ENCODE measurements around the gene CPLANE2. TPM values are rescaled to one million over a fixed set of nuclear protein-coding genes. Genes with fewer than 3 reads are reported as not detected.

Gene CPLANE2
- total RNA-seq, 1 donor from 2014 or later, result 3.0 TPM

DNA sequence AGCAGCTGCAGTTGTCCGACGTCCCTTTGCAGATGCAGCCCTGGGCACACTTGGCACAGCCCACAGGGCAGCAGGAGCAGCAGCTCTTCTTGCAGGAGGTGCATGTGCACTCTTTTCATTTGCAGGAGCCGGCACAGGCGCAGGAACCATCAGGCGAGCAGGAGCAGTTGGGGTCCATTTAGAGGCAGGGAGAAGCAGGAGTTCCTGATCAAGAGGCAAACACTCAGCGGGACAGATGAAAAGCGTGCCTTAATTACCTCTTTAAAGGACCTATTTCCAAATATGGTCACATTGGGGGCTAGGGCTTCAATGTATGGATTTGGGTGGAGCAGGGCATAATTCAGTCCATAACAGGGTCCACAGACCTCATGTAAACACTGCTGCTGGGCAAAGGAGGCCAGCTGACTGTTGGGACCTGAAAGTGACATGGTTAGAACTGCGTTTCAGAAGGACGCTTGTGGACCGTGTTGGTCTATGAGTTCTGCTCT is 4.3 kb upstream of the CPLANE2 start:
- Histone ChIP-seq H3K36me3 (no peaks in the 10 kb centered on the region), H4K20me1 (ENCODE audit: low read depth) (no peaks in the 10 kb centered on the region), H3K79me2 (ENCODE audit: low read depth) (no peaks in the 10 kb centered on the region), H3K27me3 (peaks cover under 1% of the 10 kb centered on the region), H3F3A (ENCODE audit: low read depth) (peaks cover 21% of the 10 kb centered on the region), H3K9me3 (ENCODE audit: low read depth) (no peaks in the 10 kb centered on the region), H3K4me3 (no peak overlapping the region), H3K4me1 (peaks cover 17% of the 10 kb centered on the region), H2AFZ (replicated peaks) (no peak overlapping the region), H3K4me2 (no peak overlapping the region), H3K9ac (no peak overlapping the region), H3K27ac (no peak overlapping the region)
- Mint-ChIP-seq H3K9me3 (no peaks in the 10 kb centered on the region), H3K4me3 (peak overlapping the region; percentile 1), H3K4me1 (peaks cover 26% of the 10 kb centered on the region), H3K27ac (peak overlapping the region; percentile 29), H3K36me3 (no peaks in the 10 kb centered on the region), H3K27me3 (ENCODE audit: insufficient read depth, low read depth) (peaks cover 3% of the 10 kb centered on the region)
- DNase-seq (ENCODE audit: low spot score), result no peak
- TF ChIP-seq EZH2 (IDR thresholded peaks at IDR 0.05) (no peak), EZH2phosphoT487 (IDR thresholded peaks at IDR 0.05) (no peak)
- TF ChIP-seq, protein P1, sequence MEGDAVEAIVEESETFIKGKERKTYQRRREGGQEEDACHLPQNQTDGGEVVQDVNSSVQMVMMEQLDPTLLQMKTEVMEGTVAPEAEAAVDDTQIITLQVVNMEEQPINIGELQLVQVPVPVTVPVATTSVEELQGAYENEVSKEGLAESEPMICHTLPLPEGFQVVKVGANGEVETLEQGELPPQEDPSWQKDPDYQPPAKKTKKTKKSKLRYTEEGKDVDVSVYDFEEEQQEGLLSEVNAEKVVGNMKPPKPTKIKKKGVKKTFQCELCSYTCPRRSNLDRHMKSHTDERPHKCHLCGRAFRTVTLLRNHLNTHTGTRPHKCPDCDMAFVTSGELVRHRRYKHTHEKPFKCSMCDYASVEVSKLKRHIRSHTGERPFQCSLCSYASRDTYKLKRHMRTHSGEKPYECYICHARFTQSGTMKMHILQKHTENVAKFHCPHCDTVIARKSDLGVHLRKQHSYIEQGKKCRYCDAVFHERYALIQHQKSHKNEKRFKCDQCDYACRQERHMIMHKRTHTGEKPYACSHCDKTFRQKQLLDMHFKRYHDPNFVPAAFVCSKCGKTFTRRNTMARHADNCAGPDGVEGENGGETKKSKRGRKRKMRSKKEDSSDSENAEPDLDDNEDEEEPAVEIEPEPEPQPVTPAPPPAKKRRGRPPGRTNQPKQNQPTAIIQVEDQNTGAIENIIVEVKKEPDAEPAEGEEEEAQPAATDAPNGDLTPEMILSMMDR (IDR thresholded peaks at IDR 0.05), result no peak

GRCh38 chr1:16239972-16240491 is 3.0 kb upstream of the CPLANE2 start:
- no peak overlapping the region for H3K9ac ChIP-seq
- Mint-ChIP-seq H3K36me3 (no peaks in the 10 kb centered on the region), H3K9me3 (no peaks in the 10 kb centered on the region), H3K27me3 (ENCODE audit: insufficient read depth, low read depth) (peaks cover 5% of the 10 kb centered on the region), H3K4me1 (peaks cover 33% of the 10 kb centered on the region), H3K4me3 (no peak overlapping the region), H3K27ac (peak overlapping the region; percentile 12)
- no peaks in the 10 kb centered on the region for H3K79me2 ChIP-seq (ENCODE audit: low read depth)
- no peak for DNase-seq (ENCODE audit: low spot score)
- H3K4me2 ChIP-seq, result no peak overlapping the region
- H4K20me1 ChIP-seq (ENCODE audit: low read depth), result no peaks in the 10 kb centered on the region
- peaks cover 15% of the 10 kb centered on the region for H3F3A ChIP-seq (ENCODE audit: low read depth)
- no peak overlapping the region for H3K4me3 ChIP-seq
- no peaks in the 10 kb centered on the region for H3K9me3 ChIP-seq (ENCODE audit: low read depth)
- H2AFZ ChIP-seq (replicated peaks), result no peak overlapping the region
- TF ChIP-seq EZH2 (IDR thresholded peaks at IDR 0.05), result no peak
- no peak for TF ChIP-seq EZH2phosphoT487 (IDR thresholded peaks at IDR 0.05)
- TF ChIP-seq, protein P1 (IDR thresholded peaks at IDR 0.05), result no peak
- H3K27ac ChIP-seq, result no peak overlapping the region
- peaks cover 17% of the 10 kb centered on the region for H3K4me1 ChIP-seq
- peaks cover 7% of the 10 kb centered on the region for H3K27me3 ChIP-seq
- no peaks in the 10 kb centered on the region for H3K36me3 ChIP-seq

- H3K27ac ChIP-seq, result no peak overlapping the region
- peak overlapping the region; percentile 82 for H3K27ac Mint-ChIP-seq
Measured at GRCh38 chr1:16237343-16237830, 404 bp upstream of the CPLANE2 start.

More at GRCh38 chr1:16237343-16237830, 404 bp upstream of the CPLANE2 start:
- peak overlapping the region; percentile 75 for H3K4me2 ChIP-seq
- H2AFZ ChIP-seq (replicated peaks), result peak overlapping the region; percentile 90
- DNase-seq (ENCODE audit: low spot score), result no peak
- H3K4me3 ChIP-seq, result peak overlapping the region; percentile 62
- H3K9me3 ChIP-seq (ENCODE audit: low read depth), result no peaks in the 10 kb centered on the region
- TF ChIP-seq, protein P1 (IDR thresholded peaks at IDR 0.05), result no peak
- TF ChIP-seq EZH2phosphoT487 (IDR thresholded peaks at IDR 0.05) (no peak), EZH2 (IDR thresholded peaks at IDR 0.05) (no peak)
- H3K4me1 ChIP-seq, result peaks cover 10% of the 10 kb centered on the region
- Mint-ChIP-seq H3K4me1 (peaks cover 24% of the 10 kb centered on the region), H3K4me3 (peak overlapping the region; percentile 86), H3K9me3 (no peaks in the 10 kb centered on the region), H3K27me3 (ENCODE audit: insufficient read depth, low read depth) (peaks cover 8% of the 10 kb centered on the region), H3K36me3 (peaks cover 1% of the 10 kb centered on the region)
- H3K79me2 ChIP-seq (ENCODE audit: low read depth), result no peaks in the 10 kb centered on the region
- H3K27me3 ChIP-seq, result peaks cover 7% of the 10 kb centered on the region
- H3F3A ChIP-seq (ENCODE audit: low read depth), result peaks cover 10% of the 10 kb centered on the region
- H3K9ac ChIP-seq, result no peak overlapping the region
- no peaks in the 10 kb centered on the region for H4K20me1 ChIP-seq (ENCODE audit: low read depth)
- H3K36me3 ChIP-seq, result no peaks in the 10 kb centered on the region

All from neural progenitor cell (in vitro differentiated cells).